Smooth muscle cell (in vitro differentiated cells): ENCODE measurements around the gene MANF. TPM values are rescaled to one million over a fixed set of nuclear protein-coding genes. Genes with fewer than 3 reads are reported as not detected.

Source experiments
- DNase-seq: peaks from one replicate; lab custom pipeline; 2025; ENCODE audit not compliant: unreplicated experiment; lab: John Stamatoyannopoulos, UW
- H2AFZ ChIP-seq: fragments of 200-600 bp; sonication (generic); 2 replicates; pipeline ENCODE4 v1.6.0; 2016; ENCODE audit warnings: antibody characterized with exemption, low read depth, mild to moderate bottlenecking
- H3F3A ChIP-seq: fragments of 200-600 bp; sonication (generic); 2 replicates; pipeline ENCODE4 v1.6.0; 2017; ENCODE audit warnings: antibody characterized with exemption, low read depth
- H3K27ac ChIP-seq: fragments of 200-600 bp; sonication (generic); 2 replicates; pipeline ENCODE4 v1.5.1; 2016; ENCODE audit warnings: low read depth, mild to moderate bottlenecking
- H3K27me3 ChIP-seq: fragments of 200-600 bp; sonication (generic); 2 replicates; pipeline ENCODE4 v1.6.1; 2016; ENCODE audit warnings: low read depth, mild to moderate bottlenecking
- H3K36me3 ChIP-seq: fragments of 200-600 bp; sonication (generic); 2 replicates; pipeline ENCODE4 v1.5.1; 2016; ENCODE audit warnings: low read depth
- H3K4me1 ChIP-seq: fragments of 200-600 bp; sonication (generic); 2 replicates; pipeline ENCODE4 v1.5.1; 2016; ENCODE audit warnings: low read depth
- H3K4me2 ChIP-seq: fragments of 200-600 bp; sonication (generic); 2 replicates; pipeline ENCODE4 v1.6.0; 2016; ENCODE audit warnings: mild to moderate bottlenecking
- H3K4me3 ChIP-seq: fragments of 200-600 bp; sonication (generic); 2 replicates; pipeline ENCODE4 v1.5.1; 2016; ENCODE audit warnings: mild to moderate bottlenecking
- H3K79me2 ChIP-seq: fragments of 200-600 bp; sonication (generic); 2 replicates; pipeline ENCODE4 v1.6.0; 2016; ENCODE audit warnings: low read depth, mild to moderate bottlenecking
- H3K9ac ChIP-seq: fragments of 200-600 bp; sonication (generic); 2 replicates; pipeline ENCODE4 v1.6.0; 2016; ENCODE audit warnings: low read depth
- H3K9me3 ChIP-seq: fragments of 200-600 bp; sonication (generic); replicated peaks from 2 replicates; pipeline ENCODE4 v1.5.1; 2016; ENCODE audit warnings: low read depth
- H4K20me1 ChIP-seq: fragments of 200-600 bp; sonication (generic); 2 replicates; pipeline ENCODE4 v1.6.0; 2016; ENCODE audit warnings: low read depth
- WGBS: methylation state at CpG from one replicate; pipeline ENCODE4 v1.1.7; 2016; ENCODE audit warnings: low lambda C conversion rate; 5-methylcytosine and 5-hydroxymethylcytosine counted together
- polyA plus RNA-seq: library from polyadenylated mRNA; unstranded; fragments of >200 nt; fragmentation: Nextera tagmentation; extraction: Ambion mirVana; gene quantifications from 2 replicates; pipeline ENCODE4 v1.2.1, GENCODE V29; 2016
- total RNA-seq: library from RNA; depleted of rRNA; stranded (reverse); fragments of >200 nt; gene quantifications from 2 replicates; pipeline ENCODE4 v1.2.3, GENCODE V29; 2014
- TF ChIP-seq, protein P1 (sequence below): fragments of 200-600 bp; sonication (generic); IDR thresholded peaks from 2 replicates; pipeline ENCODE4 v1.5.1; 2017; ENCODE audit warnings: borderline replicate concordance, mild to moderate bottlenecking, antibody characterized with exemption; ENCODE audit not compliant: insufficient read depth, poor library complexity, severe bottlenecking

MANF gene
- total and polyA plus RNA-seq, 2 experiments from 2014 or later, result 135 to 191 TPM

DNA sequence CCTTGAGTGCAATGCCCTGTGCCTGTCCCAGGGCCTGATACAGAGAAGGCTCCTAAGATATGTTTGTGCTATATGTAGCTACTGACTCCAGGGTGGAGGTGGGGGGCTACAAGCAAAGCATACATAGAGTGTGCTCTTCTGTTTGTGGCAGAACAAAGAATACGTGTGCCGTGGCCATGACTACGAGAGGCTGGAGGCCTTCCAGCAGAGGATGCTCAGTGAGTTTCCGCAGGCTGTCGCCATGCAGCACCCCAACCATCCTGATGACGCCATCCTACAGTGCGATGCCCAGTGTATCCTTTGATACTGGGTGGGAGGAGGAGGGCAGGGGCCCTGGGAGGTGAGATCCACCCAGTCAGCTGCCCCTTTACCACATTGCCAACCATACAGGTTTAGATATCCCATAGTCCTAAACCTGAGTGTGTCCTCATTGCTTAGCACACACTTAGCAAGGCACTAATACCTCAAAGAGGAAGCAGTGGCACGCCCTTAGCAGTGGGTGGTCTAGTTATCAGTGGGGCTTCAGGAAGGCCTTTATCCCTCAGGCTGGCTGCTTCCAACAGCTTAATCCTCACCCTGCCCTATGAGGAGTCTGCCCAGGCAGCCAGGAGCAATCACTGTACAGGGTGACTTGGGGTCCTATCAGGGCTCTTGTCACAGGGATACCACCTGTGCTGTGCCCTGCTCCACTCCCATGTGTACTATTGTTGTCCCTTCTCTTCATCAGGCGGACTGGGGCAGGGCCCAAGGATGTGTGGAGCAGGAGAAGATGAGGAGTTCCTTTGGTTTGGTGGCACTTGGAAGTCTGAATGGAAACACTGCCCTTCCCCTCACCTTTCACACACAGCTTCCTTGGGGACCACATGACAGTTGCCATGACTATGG is 30.1 kb upstream of the MANF start:
- Histone ChIP-seq H3K4me3 (no peak overlapping the region), H3K9me3 (no peaks in the 10 kb centered on the region), H3K9ac (no peak overlapping the region), H3K4me2 (no peak overlapping the region), H4K20me1 (no peaks in the 10 kb centered on the region), H3F3A (no peaks in the 10 kb centered on the region), H3K79me2 (no peaks in the 10 kb centered on the region), H3K27ac (no peak overlapping the region), H2AFZ (no peak overlapping the region), H3K4me1 (no peaks in the 10 kb centered on the region), H3K36me3 (no peaks in the 10 kb centered on the region), H3K27me3 (no peaks in the 10 kb centered on the region)
- WGBS, result 95% methylated on average over 9 of the region's 9 CpGs
- TF ChIP-seq, protein P1, sequence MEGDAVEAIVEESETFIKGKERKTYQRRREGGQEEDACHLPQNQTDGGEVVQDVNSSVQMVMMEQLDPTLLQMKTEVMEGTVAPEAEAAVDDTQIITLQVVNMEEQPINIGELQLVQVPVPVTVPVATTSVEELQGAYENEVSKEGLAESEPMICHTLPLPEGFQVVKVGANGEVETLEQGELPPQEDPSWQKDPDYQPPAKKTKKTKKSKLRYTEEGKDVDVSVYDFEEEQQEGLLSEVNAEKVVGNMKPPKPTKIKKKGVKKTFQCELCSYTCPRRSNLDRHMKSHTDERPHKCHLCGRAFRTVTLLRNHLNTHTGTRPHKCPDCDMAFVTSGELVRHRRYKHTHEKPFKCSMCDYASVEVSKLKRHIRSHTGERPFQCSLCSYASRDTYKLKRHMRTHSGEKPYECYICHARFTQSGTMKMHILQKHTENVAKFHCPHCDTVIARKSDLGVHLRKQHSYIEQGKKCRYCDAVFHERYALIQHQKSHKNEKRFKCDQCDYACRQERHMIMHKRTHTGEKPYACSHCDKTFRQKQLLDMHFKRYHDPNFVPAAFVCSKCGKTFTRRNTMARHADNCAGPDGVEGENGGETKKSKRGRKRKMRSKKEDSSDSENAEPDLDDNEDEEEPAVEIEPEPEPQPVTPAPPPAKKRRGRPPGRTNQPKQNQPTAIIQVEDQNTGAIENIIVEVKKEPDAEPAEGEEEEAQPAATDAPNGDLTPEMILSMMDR, result no peak
- DNase-seq, result no peak

DNA sequence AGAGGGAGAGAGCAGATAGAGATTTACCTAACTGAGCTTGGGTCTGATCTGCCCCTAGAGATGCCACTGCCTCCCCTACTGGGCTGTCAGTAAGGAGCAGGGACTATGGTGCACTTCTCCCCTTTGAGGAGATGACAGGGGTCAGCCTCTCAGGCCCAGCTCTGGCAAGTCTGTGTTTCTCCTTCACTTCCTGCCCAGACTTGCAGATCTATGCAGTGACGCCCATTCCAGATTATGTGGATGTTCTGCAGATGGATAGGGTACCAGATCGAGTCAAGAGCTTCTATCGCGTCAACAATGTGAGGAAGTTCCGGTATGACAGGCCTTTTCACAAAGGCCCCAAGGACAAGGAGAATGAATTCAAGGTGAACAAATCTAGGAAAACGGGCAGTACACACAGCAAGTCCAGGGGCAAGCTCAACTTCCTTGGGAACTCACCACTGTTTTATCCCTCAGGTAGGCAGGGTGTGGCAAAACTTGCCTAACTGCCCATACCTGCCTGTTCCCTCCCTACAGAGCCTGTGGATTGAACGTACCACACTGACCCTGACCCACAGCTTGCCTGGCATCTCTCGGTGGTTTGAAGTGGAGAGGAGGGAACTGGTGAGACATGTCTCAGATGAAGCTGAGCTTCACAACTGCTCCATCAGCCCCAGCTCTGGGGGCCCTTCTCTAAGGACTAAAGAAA is 29.1 kb upstream of the MANF start:
- H3K79me2 ChIP-seq, result no peaks in the 10 kb centered on the region
- H2AFZ ChIP-seq, result no peak overlapping the region
- H3K4me2 ChIP-seq, result no peak overlapping the region
- no peaks in the 10 kb centered on the region for H3K27me3 ChIP-seq
- no peak overlapping the region for H3K27ac ChIP-seq
- H3K36me3 ChIP-seq, result no peaks in the 10 kb centered on the region
- no peaks in the 10 kb centered on the region for H3F3A ChIP-seq
- DNase-seq, result no peak
- H3K4me3 ChIP-seq, result no peak overlapping the region
- no peaks in the 10 kb centered on the region for H3K4me1 ChIP-seq
- H3K9me3 ChIP-seq, result no peaks in the 10 kb centered on the region
- H3K9ac ChIP-seq, result no peak overlapping the region
- TF ChIP-seq, protein P1, result no peak
- 77% methylated on average over 8 of the region's 8 CpGs for WGBS
- no peaks in the 10 kb centered on the region for H4K20me1 ChIP-seq

DNA sequence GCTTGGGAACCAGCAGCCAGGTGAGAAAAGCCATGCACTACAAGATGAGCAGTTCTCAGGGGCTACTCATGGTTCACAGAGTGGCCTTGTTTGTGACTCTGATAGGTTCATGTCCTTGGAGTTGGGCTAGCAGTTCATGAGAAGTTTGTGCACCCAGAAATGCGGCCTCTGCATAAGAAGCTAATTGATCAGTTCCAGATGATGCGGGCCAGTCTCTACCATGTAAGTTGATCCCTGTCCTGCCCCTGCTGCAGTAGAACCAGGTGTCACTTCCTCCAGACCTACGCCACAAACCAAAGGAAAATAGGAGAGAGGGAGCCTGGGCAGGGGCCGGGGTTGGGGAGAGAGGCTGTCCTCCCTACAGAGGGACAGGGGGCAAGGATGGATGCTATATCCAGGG is 27.2 kb upstream of the MANF start:
- no peaks in the 10 kb centered on the region for H3K4me1 ChIP-seq
- TF ChIP-seq, protein P1, result no peak
- no peak overlapping the region for H3K9ac ChIP-seq
- no peak overlapping the region for H3K4me2 ChIP-seq
- H3K4me3 ChIP-seq, result no peak overlapping the region
- H3K27me3 ChIP-seq, result no peaks in the 10 kb centered on the region
- H3K27ac ChIP-seq, result no peak overlapping the region
- 71% methylated on average over 4 of the region's 4 CpGs for WGBS
- no peak overlapping the region for H2AFZ ChIP-seq
- H3F3A ChIP-seq, result no peaks in the 10 kb centered on the region
- H3K9me3 ChIP-seq, result no peaks in the 10 kb centered on the region
- DNase-seq, result no peak
- no peaks in the 10 kb centered on the region for H4K20me1 ChIP-seq
- no peaks in the 10 kb centered on the region for H3K79me2 ChIP-seq
- no peaks in the 10 kb centered on the region for H3K36me3 ChIP-seq
